Central memory CD8-positive, alpha-beta T cell (primary cell): ENCODE results near the gene FCF1.

Experiments
- ATAC-seq: fragments of 150-1000 bp; cut with Tn5 transposase; replicated peaks from 2 replicates; pipeline ENCODE4 v1.10.0; 2022; ENCODE audit warnings: mild to moderate bottlenecking, moderate FRiP score, moderate number of reproducible peaks; ENCODE audit not compliant: poor library complexity, severe bottlenecking; ENCODE audit errors: extremely low read depth
- DNase-seq, 2 donors: peaks; one replicate each; pipeline ENCODE4 v3.0.0; 2021; ENCODE audit warnings: low spot score in 2 of 2
- H3K27ac Mint-ChIP-seq: one replicate; pipeline ENCODE4 v1.8.0; 2022; ENCODE audit warnings: low read depth, mild to moderate bottlenecking, moderate library complexity, mixed read lengths
- H3K27me3 Mint-ChIP-seq: one replicate; pipeline ENCODE4 v1.8.0; 2022; ENCODE audit warnings: mixed read lengths
- H3K36me3 Mint-ChIP-seq: one replicate; pipeline ENCODE4 v1.8.0; 2022; ENCODE audit warnings: mild to moderate bottlenecking, moderate library complexity, mixed read lengths; ENCODE audit not compliant: insufficient read depth
- H3K4me1 Mint-ChIP-seq: one replicate; pipeline ENCODE4 v1.8.0; 2022; ENCODE audit warnings: mixed read lengths
- H3K4me3 Mint-ChIP-seq: one replicate; pipeline ENCODE4 v1.8.0; 2022; ENCODE audit warnings: mild to moderate bottlenecking, moderate library complexity, mixed read lengths
- H3K9me3 Mint-ChIP-seq: one replicate; pipeline ENCODE4 v1.8.0; 2022; ENCODE audit warnings: mixed read lengths

The FCF1 gene

DNA sequence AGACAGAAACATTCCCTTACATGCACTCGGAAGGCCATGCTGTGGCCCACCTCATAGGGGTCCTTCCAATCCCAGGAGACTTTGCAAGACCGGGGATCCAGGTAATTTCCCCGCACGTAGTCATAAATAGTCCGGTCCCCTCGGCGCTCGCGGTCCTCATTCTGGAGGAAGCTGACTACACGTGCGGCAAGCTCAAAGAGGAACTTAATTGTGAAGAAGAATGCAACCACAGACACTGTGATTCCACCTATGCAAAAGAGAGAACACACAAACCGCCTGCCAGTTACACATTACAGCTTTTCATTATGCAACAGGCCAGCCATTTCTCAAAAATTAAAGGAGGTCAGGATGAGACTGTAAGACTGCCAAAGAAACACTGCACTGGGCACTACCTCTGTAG is 28.5 kb upstream of the FCF1 start:
- no peaks in the 10 kb centered on the region for H3K27me3 Mint-ChIP-seq
- H3K4me3 Mint-ChIP-seq: no peak overlapping the region
- DNase-seq (no peak), ATAC-seq (no peak)
- peaks cover 15% of the 10 kb centered on the region for H3K4me1 Mint-ChIP-seq
- H3K9me3 Mint-ChIP-seq: no peaks in the 10 kb centered on the region
- H3K27ac Mint-ChIP-seq: no peak overlapping the region
- peaks cover 32% of the 10 kb centered on the region for H3K36me3 Mint-ChIP-seq

DNA sequence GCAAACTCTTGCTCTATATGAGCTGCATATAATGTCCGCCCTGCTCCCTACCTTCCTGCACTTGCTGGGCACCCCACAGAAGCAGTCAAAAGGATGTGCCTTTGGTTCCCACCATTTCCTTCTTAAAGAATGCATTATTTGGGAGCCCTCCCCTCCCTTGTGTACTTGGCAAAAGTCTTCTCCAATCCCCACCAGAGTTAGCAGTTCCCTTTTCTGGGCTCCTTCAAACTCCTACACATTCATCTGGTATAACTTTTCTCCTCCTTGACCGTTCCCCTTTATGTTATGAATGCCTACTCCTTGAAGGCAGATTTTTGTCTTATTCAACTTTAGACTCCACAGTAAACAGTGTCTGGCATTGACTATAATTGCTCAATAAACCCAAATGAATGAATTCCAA is 27.9 kb upstream of the FCF1 start:
- Mint-ChIP-seq H3K27me3 (no peaks in the 10 kb centered on the region), H3K27ac (no peak overlapping the region), H3K4me1 (peaks cover 15% of the 10 kb centered on the region), H3K9me3 (no peaks in the 10 kb centered on the region), H3K36me3 (peaks cover 36% of the 10 kb centered on the region), H3K4me3 (no peak overlapping the region)
- DNase-seq: no peak
- ATAC-seq: no peak

DNA sequence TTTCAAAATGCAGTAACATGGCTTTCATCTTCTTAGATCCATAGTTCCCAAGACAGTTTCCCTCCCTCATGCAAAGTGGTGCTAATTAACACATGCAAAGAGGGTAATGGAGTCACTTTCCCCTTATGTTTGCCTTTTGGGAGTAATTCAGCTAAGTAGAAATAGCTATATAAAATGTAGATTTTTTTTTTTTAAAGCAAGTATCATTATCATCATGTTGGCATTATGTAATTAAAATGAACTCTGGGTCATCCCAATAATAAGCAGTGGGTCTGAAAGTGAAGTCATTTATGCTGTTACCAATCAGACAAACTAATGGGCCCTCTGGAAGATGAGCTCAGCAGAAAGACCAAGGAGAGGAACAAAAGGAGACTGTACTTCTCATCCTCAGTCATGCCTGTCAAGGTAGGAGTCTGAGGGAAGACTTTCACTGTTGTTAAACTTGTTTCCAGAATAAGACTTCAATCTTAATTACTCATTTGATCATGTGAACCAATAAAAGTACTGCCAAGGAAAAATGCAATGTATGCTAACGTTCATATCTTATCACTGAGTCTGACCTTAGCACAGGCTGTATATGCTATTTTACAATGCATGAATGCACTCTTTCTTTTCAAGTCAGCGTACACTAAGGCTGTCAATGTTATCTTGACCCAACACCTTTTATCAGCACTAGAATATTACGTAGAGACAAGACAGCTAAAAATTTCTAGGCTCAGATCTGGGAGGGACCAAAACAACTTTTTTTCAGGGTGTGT is 26.8 kb upstream of the FCF1 start:
- Mint-ChIP-seq H3K4me1 (peaks cover 15% of the 10 kb centered on the region), H3K9me3 (no peaks in the 10 kb centered on the region), H3K4me3 (no peak overlapping the region), H3K36me3 (peaks cover 40% of the 10 kb centered on the region), H3K27ac (no peak overlapping the region), H3K27me3 (no peaks in the 10 kb centered on the region)
- ATAC-seq: no peak
- no peak for DNase-seq

- Mint-ChIP-seq H3K27me3 (no peaks in the 10 kb centered on the region), H3K9me3 (no peaks in the 10 kb centered on the region), H3K36me3 (peaks cover 37% of the 10 kb centered on the region), H3K4me3 (no peak overlapping the region), H3K4me1 (peaks cover 16% of the 10 kb centered on the region), H3K27ac (peak overlapping the region; percentile 41)
- no peak for ATAC-seq
- DNase-seq: no peak
These were observed 21.5 kb upstream of the FCF1 start for GRCh38 chr14:74691456-74691855.

- no peak overlapping the region for H3K27ac Mint-ChIP-seq
- H3K4me1 Mint-ChIP-seq: peaks cover 26% of the 10 kb centered on the region
- H3K27me3 Mint-ChIP-seq: no peaks in the 10 kb centered on the region
- H3K36me3 Mint-ChIP-seq: peaks cover 35% of the 10 kb centered on the region
- H3K4me3 Mint-ChIP-seq: no peak overlapping the region
- ATAC-seq: no peak
- H3K9me3 Mint-ChIP-seq: no peaks in the 10 kb centered on the region
- DNase-seq: no peak
These were observed 19.8 kb upstream of the FCF1 start for GRCh38 chr14:74693191-74693590.

DNA sequence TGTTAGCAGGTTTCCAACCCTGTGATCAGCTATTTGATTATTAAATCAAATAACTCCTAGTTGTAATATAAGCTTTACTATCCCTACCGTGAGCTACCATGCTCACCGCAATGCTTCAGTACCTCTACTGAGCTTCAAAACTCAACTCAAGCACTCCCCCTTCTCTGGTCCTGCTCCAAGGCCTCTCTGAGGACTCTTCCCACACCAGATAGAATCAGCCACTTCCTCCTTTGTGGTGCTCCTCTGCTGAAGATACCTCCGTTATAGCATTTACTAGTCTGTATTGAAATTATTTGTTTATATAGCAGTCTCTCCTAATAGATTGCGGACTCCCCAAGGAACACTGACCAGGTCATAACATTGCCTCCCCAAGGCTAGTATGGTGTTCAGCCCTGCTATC is 17.5 kb upstream of the FCF1 start:
- Mint-ChIP-seq H3K4me1 (peaks cover 29% of the 10 kb centered on the region), H3K4me3 (no peak overlapping the region), H3K9me3 (no peaks in the 10 kb centered on the region), H3K27me3 (no peaks in the 10 kb centered on the region), H3K36me3 (peaks cover 20% of the 10 kb centered on the region), H3K27ac (no peak overlapping the region)
- no peak for ATAC-seq
- no peak for DNase-seq

- H3K36me3 Mint-ChIP-seq: peaks cover 7% of the 10 kb centered on the region
- H3K9me3 Mint-ChIP-seq: no peaks in the 10 kb centered on the region
- ATAC-seq: no peak
- no peak for DNase-seq
- peaks cover 43% of the 10 kb centered on the region for H3K4me1 Mint-ChIP-seq
- H3K27ac Mint-ChIP-seq: no peak overlapping the region
- no peak overlapping the region for H3K4me3 Mint-ChIP-seq
- no peaks in the 10 kb centered on the region for H3K27me3 Mint-ChIP-seq
These were observed 15.9 kb upstream of the FCF1 start for GRCh38 chr14:74697011-74697410.

DNA sequence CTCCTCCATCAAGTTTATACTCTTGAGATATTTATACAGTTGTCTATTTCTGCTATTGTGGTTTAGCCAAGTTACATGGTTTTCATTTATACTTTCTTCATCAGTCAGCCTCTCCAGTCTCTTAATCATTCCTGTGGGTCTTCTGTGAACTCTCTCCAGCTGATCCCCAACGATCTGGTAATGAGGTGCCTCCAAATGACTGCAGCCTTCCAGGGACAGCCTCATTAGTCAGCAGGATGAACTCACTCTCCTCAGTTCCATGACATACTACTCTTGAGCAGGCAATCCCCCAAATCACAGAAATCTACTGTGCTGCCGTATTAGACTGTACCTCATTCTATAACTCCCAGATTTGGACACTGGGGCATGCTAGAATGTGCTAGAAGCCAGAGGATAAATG is 15.4 kb upstream of the FCF1 start:
- no peak overlapping the region for H3K4me3 Mint-ChIP-seq
- no peaks in the 10 kb centered on the region for H3K9me3 Mint-ChIP-seq
- DNase-seq (no peak), ATAC-seq (no peak)
- H3K36me3 Mint-ChIP-seq: peaks cover 4% of the 10 kb centered on the region
- H3K4me1 Mint-ChIP-seq: peaks cover 43% of the 10 kb centered on the region
- H3K27ac Mint-ChIP-seq: no peak overlapping the region
- H3K27me3 Mint-ChIP-seq: no peaks in the 10 kb centered on the region

DNA sequence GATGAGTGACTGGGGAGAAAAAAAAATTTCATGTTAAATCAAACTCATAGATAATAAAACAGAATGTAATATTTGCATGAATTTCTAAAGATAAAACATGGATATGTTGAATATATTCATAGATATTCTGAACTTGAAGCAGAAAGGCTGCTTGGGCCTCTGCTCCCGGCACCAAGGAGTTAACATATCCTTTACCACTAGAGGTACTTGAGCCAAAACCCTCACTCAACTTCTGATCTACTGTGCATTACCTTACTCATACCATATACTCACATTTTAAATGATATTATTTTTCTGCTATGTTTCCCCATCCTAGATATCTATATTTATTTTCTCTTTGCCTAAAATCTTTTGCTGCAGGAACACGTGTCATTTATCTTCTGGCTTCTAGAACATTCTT is 15.0 kb upstream of the FCF1 start:
- no peak for ATAC-seq
- H3K9me3 Mint-ChIP-seq: no peaks in the 10 kb centered on the region
- H3K36me3 Mint-ChIP-seq: peaks cover 6% of the 10 kb centered on the region
- H3K4me3 Mint-ChIP-seq: no peak overlapping the region
- H3K27me3 Mint-ChIP-seq: no peaks in the 10 kb centered on the region
- H3K27ac Mint-ChIP-seq: no peak overlapping the region
- peaks cover 48% of the 10 kb centered on the region for H3K4me1 Mint-ChIP-seq
- DNase-seq: no peak

DNA sequence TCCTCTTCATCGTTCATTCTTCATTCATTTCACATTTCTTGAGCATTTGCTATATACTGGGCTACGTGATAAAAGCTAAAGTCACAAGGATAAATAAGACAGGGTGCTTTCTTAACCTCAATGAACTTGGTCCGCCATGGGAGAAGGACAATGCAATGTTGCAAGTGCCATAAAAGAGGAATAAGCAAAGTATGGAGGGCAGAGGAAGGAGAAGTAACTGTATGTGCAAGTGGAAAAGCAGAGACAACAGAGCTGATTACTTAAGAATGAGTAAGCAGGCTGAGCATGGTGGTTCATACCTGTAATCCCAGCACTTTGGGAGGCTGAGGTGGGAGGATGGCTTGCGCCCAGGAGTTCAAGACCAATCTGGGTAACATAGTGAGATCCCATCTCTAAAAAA is 14.5 kb upstream of the FCF1 start:
- Mint-ChIP-seq H3K27ac (no peak overlapping the region), H3K27me3 (no peaks in the 10 kb centered on the region), H3K36me3 (peaks cover 6% of the 10 kb centered on the region), H3K4me1 (peaks cover 46% of the 10 kb centered on the region), H3K4me3 (no peak overlapping the region), H3K9me3 (no peaks in the 10 kb centered on the region)
- no peak for DNase-seq
- ATAC-seq: no peak

DNA sequence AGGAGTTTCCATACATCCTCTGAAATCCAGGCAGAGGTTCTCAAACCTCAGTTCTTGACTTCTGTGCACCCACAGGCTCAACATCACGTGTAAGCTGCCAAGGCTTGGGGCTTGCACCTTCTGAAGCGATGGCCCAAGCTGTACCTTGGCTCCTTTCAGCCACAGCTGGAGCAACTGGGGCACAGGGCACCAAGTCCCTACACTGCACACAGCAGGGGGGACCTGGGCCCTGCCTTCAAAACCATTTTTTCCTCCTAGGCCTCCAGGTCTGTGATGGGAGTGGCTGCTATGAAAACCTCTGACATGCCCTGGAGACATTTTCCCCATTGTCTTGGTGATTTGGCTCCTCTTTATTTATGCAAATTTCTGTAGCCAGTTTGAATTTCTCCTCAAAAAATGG is 10.7 kb upstream of the FCF1 start:
- Mint-ChIP-seq H3K4me3 (no peak overlapping the region), H3K36me3 (peaks cover 4% of the 10 kb centered on the region), H3K4me1 (peaks cover 51% of the 10 kb centered on the region), H3K27ac (no peak overlapping the region), H3K9me3 (no peaks in the 10 kb centered on the region), H3K27me3 (no peaks in the 10 kb centered on the region)
- ATAC-seq (no peak), DNase-seq (no peak)

DNA sequence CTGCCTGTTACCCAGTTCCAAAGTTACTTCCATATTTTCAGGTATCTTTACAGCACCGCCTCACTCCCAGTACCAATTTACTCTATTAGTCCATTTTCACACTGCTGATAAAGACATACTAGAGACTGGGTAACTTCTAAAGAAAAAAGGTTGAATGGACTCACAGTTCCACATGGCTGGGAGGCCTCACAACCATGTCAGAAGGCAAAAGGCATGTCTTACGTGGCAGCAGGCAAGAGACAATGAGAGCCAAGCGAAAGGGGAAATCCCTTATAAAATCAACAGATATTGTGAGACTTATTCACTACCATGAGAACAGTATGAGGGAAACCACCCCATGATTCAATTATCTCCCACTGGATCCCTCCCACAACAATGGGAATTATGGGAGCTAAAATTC is 9.9 kb upstream of the FCF1 start:
- Mint-ChIP-seq H3K27ac (no peak overlapping the region), H3K4me1 (peaks cover 47% of the 10 kb centered on the region), H3K36me3 (peaks cover 2% of the 10 kb centered on the region), H3K4me3 (no peak overlapping the region), H3K27me3 (no peaks in the 10 kb centered on the region), H3K9me3 (no peaks in the 10 kb centered on the region)
- DNase-seq: no peak
- ATAC-seq: no peak

- H3K4me3 Mint-ChIP-seq: no peak overlapping the region
- H3K36me3 Mint-ChIP-seq: peaks cover 2% of the 10 kb centered on the region
- H3K4me1 Mint-ChIP-seq: peaks cover 54% of the 10 kb centered on the region
- H3K27me3 Mint-ChIP-seq: no peaks in the 10 kb centered on the region
- no peak overlapping the region for H3K27ac Mint-ChIP-seq
- no peaks in the 10 kb centered on the region for H3K9me3 Mint-ChIP-seq
- no peak for DNase-seq
- no peak for ATAC-seq
These were observed 8.3 kb upstream of the FCF1 start for GRCh38 chr14:74704656-74705055.
